CD4-positive, CD25-positive, alpha-beta regulatory T cell (primary cell): Measurements from ENCODE around the gene IMPG1. TPM values are rescaled to one million over a fixed set of nuclear protein-coding genes. Genes with fewer than 3 reads are reported as not detected.

Source experiments
- ATAC-seq, 2 donors: fragments of 150-1000 bp; cut with Tn5 transposase; one replicate each; pipeline ENCODE4 v1.10.0; 2021; ENCODE audit warnings: low read depth in 2 of 2, moderate number of reproducible peaks in 2 of 2, moderate library complexity in 1 of 2
- DNase-seq, 3 donors: peaks; one replicate each; pipeline versions ENCODE4 v3.0.0 to v3.0.0-alpha.2; 2012 to 2022; ENCODE audit warnings: mixed read lengths in 1 of 3
- H3K27ac ChIP-seq: one replicate; pipeline ENCODE4 v1.7.0; 2013; ENCODE audit warnings: mild to moderate bottlenecking, low read length; ENCODE audit not compliant: insufficient read depth, poor library complexity, severe bottlenecking
- H3K27me3 ChIP-seq: one replicate; pipeline ENCODE4 v1.7.0; 2013; ENCODE audit warnings: low read length; ENCODE audit not compliant: control insufficient read depth, insufficient read depth
- H3K36me3 ChIP-seq: one replicate; pipeline ENCODE4 v1.7.0; 2013; ENCODE audit warnings: mild to moderate bottlenecking, low read length, moderate library complexity; ENCODE audit not compliant: control insufficient read depth, insufficient read depth
- H3K4me1 ChIP-seq: 2 replicates; pipeline ENCODE4 v1.7.0; 2013; ENCODE audit warnings: mild to moderate bottlenecking, low read length; ENCODE audit not compliant: insufficient read depth, control insufficient read depth, poor library complexity, severe bottlenecking
- H3K4me3 ChIP-seq: one replicate; pipeline ENCODE4 v1.7.0; 2013; ENCODE audit warnings: low read depth, mild to moderate bottlenecking, low read length, moderate library complexity
- H3K9me3 ChIP-seq, 2 experiments: 1 replicate in 1 of 2; 2 replicates in 1 of 2; pipeline ENCODE4 v1.7.0; 2013; ENCODE audit warnings: low read length in 2 of 2, mild to moderate bottlenecking in 1 of 2, moderate library complexity in 1 of 2; ENCODE audit not compliant: control insufficient read depth in 2 of 2
- H3K27ac Mint-ChIP-seq, 3 donors: one replicate each; pipeline ENCODE4 v1.8.0; 2020 to 2022; ENCODE audit warnings: mild to moderate bottlenecking in 3 of 3, mixed read lengths in 3 of 3, moderate library complexity in 2 of 3
- H3K27me3 Mint-ChIP-seq: one replicate; pipeline ENCODE4 v1.8.0; 2022; ENCODE audit warnings: mild to moderate bottlenecking, mixed read lengths
- H3K36me3 Mint-ChIP-seq: one replicate; pipeline ENCODE4 v1.8.0; 2020; ENCODE audit warnings: mixed read lengths
- H3K4me1 Mint-ChIP-seq, 4 donors: one replicate each; pipeline ENCODE4 v1.8.0; 2020 to 2022; ENCODE audit warnings: mixed read lengths in 4 of 4, mild to moderate bottlenecking in 1 of 4
- H3K4me3 Mint-ChIP-seq, 4 donors: one replicate each; pipeline ENCODE4 v1.8.0; 2020 to 2022; ENCODE audit warnings: mild to moderate bottlenecking in 4 of 4, mixed read lengths in 4 of 4, moderate library complexity in 3 of 4
- H3K9me3 Mint-ChIP-seq, 7 donors: one replicate each; pipeline ENCODE4 v1.8.0; 2020 to 2022; ENCODE audit warnings: mixed read lengths in 7 of 7, mild to moderate bottlenecking in 3 of 7, moderate library complexity in 2 of 7
- polyA plus RNA-seq, 4 donors: library from polyadenylated mRNA; unstranded; fragments of 300-500 nt; fragmentation: Illumina TruSeq; gene quantifications; one replicate each; pipeline ENCODE4 v1.2.3, GENCODE V29; 2021
- total RNA-seq: library from RNA; stranded (reverse); gene quantifications from one replicate; pipeline ENCODE4 v1.2.3, GENCODE V29; 2022

Gene IMPG1
- total and polyA plus RNA-seq, 5 donors from 2014 or later, result not detected

DNA sequence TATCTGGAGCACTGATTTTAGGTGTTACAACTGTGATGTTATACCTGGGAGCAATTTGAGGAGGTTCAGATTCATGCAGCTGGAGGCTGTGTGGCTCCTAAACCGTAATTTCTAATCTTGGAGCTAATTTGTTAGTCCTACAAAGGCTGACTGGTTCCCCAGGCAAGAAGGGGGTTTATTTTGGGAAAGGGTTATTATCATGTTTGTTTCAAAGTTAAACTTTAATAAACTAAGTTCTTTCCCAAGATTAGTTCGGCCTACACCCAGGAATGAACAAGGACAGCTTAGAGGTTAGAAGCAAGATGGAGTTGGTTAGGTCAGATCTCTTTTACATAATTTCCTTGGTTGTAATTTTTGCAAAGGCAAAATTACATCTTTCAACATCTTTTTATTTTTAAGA lies 187.6 kb downstream of the IMPG1 start:
- no peak for ATAC-seq
- Histone ChIP-seq H3K9me3 (no peaks in the 10 kb centered on the region), H3K4me3 (no peak overlapping the region), H3K27ac (no peak overlapping the region), H3K4me1 (no peaks in the 10 kb centered on the region), H3K36me3 (no peaks in the 10 kb centered on the region), H3K27me3 (no peaks in the 10 kb centered on the region)
- H3K4me3 Mint-ChIP-seq, result no peak overlapping the region
- H3K9me3 Mint-ChIP-seq, result peaks cover 0 to 1% (median 0%) of the 10 kb centered on the region in 7 donors
- H3K27me3 Mint-ChIP-seq, result no peaks in the 10 kb centered on the region
- H3K27ac Mint-ChIP-seq, result no peak overlapping the region
- H3K36me3 Mint-ChIP-seq, result no peaks in the 10 kb centered on the region
- no peak for DNase-seq
- no peaks in the 10 kb centered on the region for H3K4me1 Mint-ChIP-seq

DNA sequence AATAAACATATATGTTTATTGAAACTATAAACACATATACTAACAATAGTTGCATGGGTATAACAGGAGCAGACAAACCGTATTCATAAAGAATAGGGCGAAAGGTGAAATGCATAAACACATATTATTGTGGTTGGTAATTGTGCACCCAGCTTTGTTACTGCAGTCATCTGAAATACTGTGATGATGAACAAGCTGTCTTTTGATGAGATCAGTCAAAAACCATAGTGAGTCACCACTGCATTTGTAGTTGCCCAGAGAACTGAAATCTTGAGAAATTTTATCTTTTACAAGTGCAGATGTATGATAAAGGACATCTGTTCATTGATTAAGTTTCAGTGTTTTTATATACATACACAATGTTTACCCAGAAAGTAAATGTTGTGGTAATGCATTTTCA lies 189.7 kb downstream of the IMPG1 start:
- no peak overlapping the region for H3K27ac ChIP-seq
- no peaks in the 10 kb centered on the region for H3K9me3 Mint-ChIP-seq
- H3K9me3 ChIP-seq, result no peaks in the 10 kb centered on the region
- no peaks in the 10 kb centered on the region for H3K27me3 Mint-ChIP-seq
- H3K4me1 ChIP-seq, result no peaks in the 10 kb centered on the region
- H3K27ac Mint-ChIP-seq, result no peak overlapping the region
- H3K27me3 ChIP-seq, result no peaks in the 10 kb centered on the region
- H3K36me3 ChIP-seq, result no peaks in the 10 kb centered on the region
- no peak overlapping the region for H3K4me3 ChIP-seq
- DNase-seq (no peak), ATAC-seq (no peak)
- H3K4me1 Mint-ChIP-seq, result no peaks in the 10 kb centered on the region
- H3K4me3 Mint-ChIP-seq, result no peak overlapping the region
- no peaks in the 10 kb centered on the region for H3K36me3 Mint-ChIP-seq

- Histone ChIP-seq H3K36me3 (no peaks in the 10 kb centered on the region), H3K27ac (no peak overlapping the region), H3K9me3 (no peaks in the 10 kb centered on the region), H3K27me3 (no peaks in the 10 kb centered on the region), H3K4me3 (no peak overlapping the region), H3K4me1 (no peaks in the 10 kb centered on the region)
- no peaks in the 10 kb centered on the region for H3K9me3 Mint-ChIP-seq
- no peaks in the 10 kb centered on the region for H3K36me3 Mint-ChIP-seq
- ATAC-seq (no peak), DNase-seq (no peak)
- no peak overlapping the region for H3K27ac Mint-ChIP-seq
- no peak overlapping the region for H3K4me3 Mint-ChIP-seq
- no peaks in the 10 kb centered on the region for H3K27me3 Mint-ChIP-seq
- no peaks in the 10 kb centered on the region for H3K4me1 Mint-ChIP-seq
Measured at GRCh38 chr6:75880305-75880704, 192.2 kb downstream of the IMPG1 start.

- no peaks in the 10 kb centered on the region for H3K4me1 Mint-ChIP-seq
- no peak overlapping the region for H3K4me3 Mint-ChIP-seq
- peaks cover 0 to 3% (median 0%) of the 10 kb centered on the region in 7 donors for H3K9me3 Mint-ChIP-seq
- H3K27ac Mint-ChIP-seq, result no peak overlapping the region
- Histone ChIP-seq H3K4me3 (no peak overlapping the region), H3K27me3 (no peaks in the 10 kb centered on the region), H3K4me1 (no peaks in the 10 kb centered on the region), H3K27ac (no peak overlapping the region), H3K36me3 (no peaks in the 10 kb centered on the region), H3K9me3 (no peaks in the 10 kb centered on the region)
- DNase-seq, result no peak
- no peaks in the 10 kb centered on the region for H3K36me3 Mint-ChIP-seq
- no peak for ATAC-seq
- H3K27me3 Mint-ChIP-seq, result no peaks in the 10 kb centered on the region
Measured at GRCh38 chr6:75876152-75876551, 196.3 kb downstream of the IMPG1 start.

- Histone ChIP-seq H3K9me3 (no peaks in the 10 kb centered on the region), H3K27ac (no peak overlapping the region), H3K36me3 (no peaks in the 10 kb centered on the region), H3K4me1 (no peaks in the 10 kb centered on the region), H3K27me3 (no peaks in the 10 kb centered on the region), H3K4me3 (no peak overlapping the region)
- Mint-ChIP-seq H3K36me3 (no peaks in the 10 kb centered on the region), H3K9me3 (peaks cover 0 to 3% (median 0%) of the 10 kb centered on the region in 7 donors), H3K27ac (no peak overlapping the region), H3K27me3 (no peaks in the 10 kb centered on the region), H3K4me1 (no peaks in the 10 kb centered on the region), H3K4me3 (no peak overlapping the region)
- DNase-seq (no peak), ATAC-seq (no peak)
Measured at GRCh38 chr6:75874224-75874623, 198.2 kb downstream of the IMPG1 start.
